EL (cell line): ENCODE results near the gene TENM4.
A peak's percentile ranks its signal among the peaks of the same experiment; 100 is the strongest.

Experiments used
- DNase-seq: peaks from one replicate; pipeline ENCODE4 v3.0.0-alpha.2; 2016

The TENM4 gene

DNA sequence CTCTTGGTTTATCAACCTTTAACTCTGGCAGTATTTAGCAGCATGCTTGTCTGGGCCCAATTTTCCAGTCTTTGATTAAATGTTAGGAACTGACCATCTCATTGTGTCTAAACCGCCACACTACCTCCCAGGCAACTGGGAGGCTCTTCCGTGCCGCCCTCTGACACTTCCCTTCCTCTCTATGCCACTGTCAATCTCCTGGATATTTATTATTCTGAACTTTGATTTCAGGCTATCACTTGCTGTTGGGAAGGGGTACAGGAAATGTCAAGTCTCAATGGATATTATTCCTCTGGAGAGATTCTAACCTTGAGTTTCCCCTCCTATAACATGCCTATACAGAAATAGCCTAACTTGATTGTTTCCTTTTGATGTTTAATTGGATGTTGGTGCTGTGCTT lies 643.3 kb downstream of the TENM4 start:
- no peak for DNase-seq

DNA sequence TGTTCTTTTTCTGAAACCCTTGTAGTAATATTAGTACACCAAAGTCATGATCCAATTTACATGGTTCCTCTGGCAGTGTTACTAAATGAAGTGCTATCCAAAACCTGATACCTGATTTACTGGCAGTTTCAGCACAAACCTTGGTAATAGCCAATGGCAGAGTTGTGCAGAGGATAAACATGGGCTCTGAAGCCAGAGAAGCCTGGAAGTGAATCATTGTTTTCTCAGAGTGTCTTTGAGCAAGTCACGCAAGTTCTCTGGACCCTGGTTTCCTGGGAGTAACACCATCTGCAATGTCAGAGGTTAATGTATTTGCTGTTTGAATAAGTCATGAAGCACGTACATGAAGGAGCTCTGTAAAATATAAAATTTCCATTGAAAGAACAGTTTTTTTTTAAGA lies 643.9 kb downstream of the TENM4 start:
- peak; percentile 91 for DNase-seq

DNA sequence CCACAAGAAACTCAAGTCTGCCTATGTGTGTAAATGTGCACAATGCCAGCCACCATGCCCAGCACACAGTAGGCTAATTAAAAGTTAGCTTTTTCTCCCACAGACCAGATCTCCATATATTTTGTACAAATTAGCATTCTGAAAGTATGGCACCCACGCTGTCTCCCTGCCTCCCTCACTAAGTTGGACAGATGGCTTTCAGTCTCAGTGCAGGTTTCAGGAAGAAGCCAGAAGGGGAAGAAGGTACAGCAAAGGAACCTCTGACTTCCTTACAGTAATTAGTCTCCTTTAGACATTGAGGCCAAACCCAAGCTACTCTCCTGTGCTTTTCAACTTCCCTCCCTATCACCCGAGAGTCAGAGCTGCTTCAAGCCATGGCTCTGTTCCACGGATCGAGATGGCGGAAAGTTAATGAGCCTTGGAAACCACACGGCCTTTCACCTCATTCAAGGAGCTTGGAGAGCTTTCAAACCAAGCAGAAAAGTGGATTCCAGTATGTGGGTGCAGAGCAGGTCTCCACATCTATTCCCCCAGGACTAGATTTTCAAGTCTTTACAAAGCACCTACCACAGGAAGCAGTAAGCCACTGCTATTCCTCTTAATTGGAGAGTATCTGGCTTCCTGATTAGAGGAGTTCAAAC lies 645.1 kb downstream of the TENM4 start:
- DNase-seq: no peak

DNA sequence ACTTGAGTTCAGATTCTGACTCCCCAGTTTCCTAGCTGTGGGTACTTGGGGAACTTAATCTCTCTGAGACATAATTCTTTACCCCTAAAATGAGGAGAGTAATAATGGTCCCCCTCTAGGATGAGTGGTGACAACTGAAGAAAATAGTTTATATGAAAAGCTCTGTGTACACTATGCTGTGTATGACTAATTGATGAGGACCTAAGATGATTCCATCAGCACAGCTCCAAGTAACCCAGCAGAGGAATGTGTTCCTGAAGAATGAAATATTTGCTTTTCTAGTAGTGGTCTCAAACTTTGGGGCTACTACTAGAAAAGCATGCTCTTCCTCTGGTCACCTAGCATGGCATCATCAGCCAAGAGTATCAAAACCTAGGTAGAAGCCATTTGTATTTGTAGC lies 648.9 kb downstream of the TENM4 start:
- DNase-seq: peak; percentile 13

DNA sequence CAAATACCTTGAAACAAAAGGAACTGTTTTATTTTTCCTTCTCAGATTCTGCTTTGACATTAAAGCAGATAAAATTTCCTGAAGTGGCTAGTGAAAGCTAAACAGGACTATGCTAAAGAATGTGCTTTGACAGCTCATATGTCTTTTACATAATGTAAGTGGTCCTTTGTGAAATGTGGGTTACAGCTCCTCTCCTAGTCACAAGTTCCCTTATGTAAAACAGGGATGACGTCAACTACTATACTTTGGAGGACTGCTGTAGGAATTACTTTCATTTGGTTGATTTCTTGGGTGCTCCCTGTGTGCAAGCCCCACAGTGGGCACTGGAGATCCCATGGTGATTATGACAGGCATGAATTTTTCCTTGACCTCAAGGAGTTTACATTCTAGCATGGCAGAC lies 649.6 kb downstream of the TENM4 start:
- DNase-seq: no peak

DNA sequence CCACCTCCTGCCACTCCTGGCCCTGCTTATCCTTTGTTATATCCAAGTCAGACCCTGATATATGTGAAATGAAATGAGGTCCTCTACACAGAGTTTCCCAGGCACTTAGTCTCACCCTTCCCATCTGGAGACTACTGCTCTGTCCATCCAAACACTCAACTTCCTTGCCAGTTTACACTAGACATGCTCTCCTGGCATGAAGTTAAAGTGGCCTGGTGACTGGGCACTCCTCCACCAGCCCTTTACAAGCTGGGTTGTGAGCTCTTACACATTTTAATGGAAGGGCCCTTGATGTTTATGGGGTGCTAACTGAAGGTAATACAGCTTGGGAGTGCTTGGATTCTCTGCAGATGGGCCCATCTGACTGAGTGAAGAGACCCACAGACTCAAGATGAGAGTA lies 650.0 kb downstream of the TENM4 start:
- DNase-seq: no peak

DNA sequence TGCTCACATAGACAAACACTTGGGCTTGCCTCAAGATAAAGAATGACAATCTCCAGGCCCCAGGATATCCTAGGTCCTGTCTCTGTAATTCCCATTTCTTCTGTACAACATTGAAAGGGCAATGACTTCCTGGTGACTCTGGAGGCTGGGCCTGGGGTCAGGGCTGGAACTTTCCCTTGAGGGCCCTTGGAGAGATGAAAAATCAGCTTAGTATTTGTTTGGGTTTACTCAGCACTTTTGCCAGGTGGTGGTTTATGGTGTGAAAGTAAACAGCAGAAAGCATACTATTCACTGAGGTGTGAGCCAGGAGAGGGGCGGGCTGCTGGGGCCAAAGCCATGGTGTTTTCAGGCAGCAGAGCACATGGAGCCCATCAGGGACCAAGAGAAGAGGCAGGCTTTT lies 651.5 kb downstream of the TENM4 start:
- no peak for DNase-seq

DNA sequence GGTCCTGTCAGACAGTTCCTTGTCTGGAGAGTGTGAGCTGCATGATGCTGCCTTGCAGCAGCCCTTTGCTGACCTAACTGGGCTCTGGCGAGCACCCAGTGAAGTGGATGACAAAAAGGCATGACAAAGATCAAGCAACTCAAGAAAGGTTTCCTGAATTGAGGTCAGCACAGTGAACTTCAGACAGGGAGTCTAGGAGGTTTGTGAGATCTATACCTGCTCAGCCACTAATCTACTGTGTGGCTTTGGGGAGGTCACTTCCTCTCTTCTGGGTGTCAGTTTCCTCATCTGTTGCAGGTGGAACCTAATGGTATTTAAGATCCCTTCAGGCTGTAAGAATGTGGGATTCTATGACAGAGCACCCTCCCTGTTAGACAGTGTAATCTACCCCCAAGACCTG lies 652.3 kb downstream of the TENM4 start:
- no peak for DNase-seq

DNA sequence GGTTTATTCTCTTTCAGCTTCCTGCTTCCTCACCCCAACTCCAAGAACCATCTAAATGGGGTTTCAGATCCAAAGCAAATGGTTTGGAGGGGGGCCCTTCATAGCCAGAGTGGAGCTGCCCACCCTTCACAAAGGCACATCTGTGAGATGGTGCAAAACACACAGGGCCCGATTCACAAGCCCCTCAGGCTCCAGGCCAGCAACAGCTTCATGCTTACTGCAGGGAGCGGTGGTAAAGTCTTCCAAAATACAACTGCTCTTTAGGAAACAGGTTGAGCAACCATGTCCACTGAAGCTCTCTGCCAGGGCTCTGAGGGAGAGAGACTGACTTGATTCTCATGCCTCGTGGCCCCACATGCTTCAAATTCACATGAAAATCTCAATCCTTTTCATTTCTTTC lies 653.1 kb downstream of the TENM4 start:
- DNase-seq: no peak

DNA sequence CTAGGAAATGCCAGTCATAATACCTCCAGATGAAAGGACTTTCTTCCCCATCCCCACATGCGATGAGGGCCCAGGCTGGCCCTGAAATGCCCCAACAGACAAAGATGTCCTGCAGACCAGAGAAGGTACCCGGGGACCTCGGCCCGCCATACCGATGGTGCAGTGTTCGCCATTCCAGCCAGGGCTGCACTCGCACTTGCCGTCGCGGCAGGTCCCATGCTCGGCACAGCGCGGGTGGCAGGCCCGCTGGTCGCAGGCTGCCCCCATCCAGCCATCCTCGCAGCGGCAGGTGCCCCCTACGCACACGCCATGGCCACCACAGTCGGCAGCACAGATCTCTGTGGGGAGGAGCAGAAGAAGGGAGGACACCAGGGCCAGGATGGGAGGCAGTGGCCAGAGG lies 654.1 kb downstream of the TENM4 start:
- DNase-seq: no peak

DNA sequence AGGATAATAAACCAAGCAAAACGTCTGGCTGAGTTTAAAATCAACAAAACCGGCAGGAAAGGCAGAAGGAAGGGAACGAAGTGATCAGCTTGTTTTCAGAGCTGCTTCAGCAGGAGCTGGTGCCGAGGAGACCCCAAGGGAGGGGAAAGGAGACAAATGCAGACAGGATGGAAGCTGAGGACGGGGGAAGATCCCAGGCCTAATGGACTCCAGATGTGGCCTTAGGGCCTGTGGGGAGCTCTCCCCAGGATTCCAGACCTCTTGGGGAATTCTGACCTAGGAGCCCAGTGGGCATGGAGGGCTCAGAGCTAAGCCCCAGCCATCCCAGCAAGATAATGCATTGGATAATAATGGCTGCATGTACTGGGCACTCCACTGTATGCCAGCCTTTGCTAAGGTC lies 654.7 kb downstream of the TENM4 start:
- DNase-seq: no peak

DNA sequence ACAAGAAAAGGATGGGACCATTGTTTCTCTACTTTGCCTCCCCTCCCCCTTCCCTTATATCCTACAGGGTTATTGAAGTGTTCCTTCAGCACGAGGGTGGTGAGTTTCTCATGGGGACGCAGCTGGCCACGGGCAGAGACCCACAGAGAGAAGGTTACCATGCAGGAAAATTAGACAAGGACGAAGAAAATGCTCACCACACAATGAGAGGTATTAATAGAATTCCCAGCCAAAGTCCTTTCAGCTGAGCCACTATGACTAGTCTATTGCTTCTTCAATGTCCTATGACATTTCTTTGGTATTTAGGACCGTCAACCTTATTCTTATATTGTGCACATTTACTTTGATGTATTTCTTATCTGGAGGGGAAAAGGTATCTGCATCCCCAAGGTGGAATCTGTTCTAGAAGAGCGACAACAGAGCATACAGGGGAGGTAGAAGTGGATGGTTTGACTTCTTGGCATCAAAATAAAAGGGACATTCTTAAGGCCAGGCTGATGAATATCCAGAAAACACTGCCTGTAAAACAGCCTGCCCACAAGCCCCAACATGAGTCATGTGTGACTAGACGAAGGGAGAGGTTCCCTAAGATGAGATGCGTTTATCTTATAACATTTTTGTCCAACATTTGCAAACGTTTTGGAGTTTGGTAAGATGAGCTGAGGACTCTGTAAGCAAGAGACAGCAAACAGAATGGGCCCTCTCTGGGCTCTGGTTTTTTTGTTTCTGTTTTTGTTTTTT lies 656.3 kb downstream of the TENM4 start:
- DNase-seq: peak; percentile 38

DNA sequence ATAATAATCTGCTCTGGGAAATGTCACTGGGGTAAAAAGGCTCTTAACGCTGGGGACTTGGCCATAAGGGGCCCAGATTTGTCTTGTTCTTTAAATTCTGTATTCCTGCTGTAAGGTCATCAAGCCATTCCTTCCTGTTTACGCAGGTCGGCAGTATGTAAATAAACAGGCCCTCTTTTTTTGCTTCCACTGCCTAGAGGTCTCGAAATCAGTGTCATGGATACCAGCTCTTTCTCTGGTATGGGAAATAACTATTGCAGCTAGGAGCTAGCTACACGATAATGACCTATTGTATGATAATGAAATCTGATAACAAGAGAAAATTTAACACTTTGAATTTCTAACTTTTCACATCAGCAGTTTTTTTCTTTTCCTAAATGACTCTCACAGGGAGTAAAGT lies 657.0 kb downstream of the TENM4 start:
- no peak for DNase-seq

DNA sequence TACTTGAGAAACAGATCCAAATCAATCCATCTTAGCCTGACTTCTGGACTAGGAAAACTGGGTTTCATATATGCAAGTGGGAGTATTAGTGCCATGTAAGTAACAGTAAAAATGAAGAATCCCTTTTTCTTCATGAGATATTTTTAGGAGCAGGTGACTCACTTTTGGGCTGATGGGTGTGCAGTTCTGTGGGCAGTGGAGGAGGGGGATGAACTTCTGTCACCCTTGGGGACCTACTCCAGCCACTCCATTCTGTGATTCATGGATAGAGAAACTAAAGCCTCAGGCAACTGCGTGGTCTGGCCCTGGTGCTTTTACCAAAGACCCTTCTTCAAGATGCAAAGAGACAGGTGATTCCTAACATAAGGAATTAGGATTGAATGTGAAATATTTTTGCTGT lies 657.5 kb downstream of the TENM4 start:
- no peak for DNase-seq

DNA sequence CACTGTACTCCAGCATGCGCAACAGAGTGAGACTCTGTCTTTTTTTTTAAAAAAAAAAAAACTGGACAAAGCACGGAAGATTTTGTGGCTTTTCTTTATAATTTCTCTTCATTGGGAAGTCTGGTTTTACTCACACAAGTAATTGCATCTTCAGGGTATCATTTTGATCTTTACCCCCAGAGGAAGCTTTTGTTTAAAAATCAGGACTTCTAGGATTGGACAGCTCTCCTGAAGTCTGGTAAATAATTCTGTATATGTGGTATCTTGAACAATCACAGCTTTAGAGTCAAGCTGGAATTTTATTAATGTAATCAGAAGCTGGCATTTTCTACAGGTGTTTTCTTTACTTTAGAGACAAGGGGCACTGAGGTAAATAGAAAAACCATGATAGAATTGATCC lies 658.1 kb downstream of the TENM4 start:
- DNase-seq: no peak

DNA sequence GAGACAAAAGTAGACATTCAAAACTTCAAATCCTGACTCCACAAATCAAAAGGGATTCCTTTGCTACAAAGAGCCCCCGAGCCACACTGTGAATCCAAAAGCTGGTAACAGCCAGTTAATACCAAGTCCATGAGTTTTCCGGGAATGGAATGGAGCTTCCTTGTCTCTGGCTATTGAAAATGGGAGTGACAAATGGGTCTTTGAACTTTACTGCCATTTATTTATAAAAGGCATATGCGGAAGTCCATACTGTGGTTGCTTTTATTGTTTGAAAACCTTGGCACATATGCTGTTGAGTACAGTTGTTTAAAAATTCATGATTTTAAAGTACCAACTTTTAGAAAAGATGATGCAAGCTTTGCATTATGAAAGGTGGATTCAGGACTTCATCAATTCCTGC lies 659.9 kb downstream of the TENM4 start:
- no peak for DNase-seq

DNA sequence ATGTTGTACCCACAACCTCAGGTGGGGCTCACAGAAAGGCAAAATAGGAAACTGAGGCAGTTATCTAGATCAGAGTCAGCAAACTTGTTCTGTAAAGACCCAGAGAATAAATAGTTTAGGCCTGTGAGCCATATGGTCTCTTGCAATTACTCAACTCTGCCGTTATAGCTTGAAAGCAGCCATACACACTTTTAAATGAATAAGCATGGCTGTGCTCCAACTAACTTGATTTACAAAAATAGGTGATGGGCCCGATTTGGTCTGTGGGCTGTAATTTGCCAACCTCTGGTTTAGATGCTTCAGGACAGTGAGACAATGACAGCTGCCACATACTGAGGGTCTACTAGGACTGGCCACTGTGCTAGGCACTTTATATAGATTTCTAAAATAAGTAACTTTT lies 667.3 kb downstream of the TENM4 start:
- DNase-seq: no peak

DNA sequence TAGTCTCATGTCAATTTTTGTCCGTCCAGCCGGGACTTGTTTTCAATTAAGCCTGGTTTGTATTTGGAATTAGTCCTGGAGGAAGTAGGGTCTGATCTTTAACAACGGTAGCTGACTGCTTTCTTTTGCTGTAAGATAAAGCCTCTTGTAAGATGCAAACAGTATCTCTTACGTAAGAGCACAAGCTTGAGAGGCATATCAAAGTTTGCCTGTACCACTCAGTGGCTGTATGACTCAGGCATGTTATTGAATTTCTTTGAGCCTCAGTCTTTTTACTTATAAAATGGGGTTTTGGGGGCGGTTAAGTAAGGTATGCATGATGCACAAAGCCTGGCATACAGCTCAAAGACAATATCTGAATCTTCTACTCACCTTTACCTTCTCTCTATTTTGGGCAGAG lies 667.8 kb downstream of the TENM4 start:
- DNase-seq: no peak

DNA sequence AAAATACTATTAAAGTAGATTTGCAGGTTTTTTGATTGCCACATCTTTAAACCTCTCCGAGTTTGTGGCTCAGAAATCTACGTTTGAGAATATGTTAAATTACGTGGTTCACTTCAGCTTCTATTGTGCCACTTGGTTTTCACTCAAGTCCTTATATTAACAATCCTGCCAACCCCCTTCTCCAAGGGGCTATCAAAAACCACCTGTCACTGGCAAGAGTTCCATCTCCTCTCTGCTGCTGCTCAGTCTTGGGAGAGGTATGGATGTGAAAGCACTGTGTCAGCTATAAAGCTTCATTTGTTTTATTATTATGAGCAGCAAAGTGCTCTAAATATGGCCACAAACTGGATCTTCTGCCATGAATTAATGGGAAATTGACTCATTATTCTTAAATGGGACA lies 668.6 kb downstream of the TENM4 start:
- no peak for DNase-seq

DNA sequence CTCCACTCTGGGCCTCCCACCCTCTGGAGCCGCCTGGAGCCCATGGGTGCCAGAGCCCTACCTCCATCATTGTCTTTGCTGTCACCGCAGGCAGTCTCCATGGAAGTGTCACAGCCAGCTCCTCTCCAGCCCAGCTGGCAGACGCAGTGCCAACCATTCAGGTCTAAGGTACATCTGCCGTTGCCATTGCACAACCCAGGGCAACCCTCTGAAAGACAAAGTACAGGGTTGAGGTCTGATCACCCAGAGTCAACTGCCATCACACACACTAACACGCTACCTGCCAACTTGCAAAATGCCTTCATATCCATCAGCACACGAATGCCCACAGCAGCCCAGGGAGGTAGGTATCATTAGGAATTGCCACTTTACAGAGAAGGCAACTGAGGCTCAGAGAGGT lies 669.9 kb downstream of the TENM4 start:
- no peak for DNase-seq

DNA sequence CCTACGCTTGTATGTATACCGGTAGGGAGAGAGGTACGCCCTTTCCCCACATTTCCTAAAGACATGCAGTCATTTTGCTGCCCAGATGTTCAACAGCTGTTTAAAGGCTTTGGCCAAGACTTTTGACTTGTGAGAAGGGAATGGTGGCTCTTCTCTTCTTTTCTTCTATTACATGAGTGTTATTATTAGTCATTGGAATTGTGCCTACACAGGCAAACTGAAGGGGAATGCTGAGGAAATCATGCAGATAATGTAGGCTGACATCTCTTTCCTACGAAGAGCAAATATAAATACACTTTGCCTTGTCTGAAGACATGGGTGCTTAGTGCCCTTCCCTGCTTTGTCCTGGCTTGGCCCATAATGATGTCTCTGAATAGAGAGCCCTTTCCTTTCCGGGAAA lies 671.9 kb downstream of the TENM4 start:
- no peak for DNase-seq

DNA sequence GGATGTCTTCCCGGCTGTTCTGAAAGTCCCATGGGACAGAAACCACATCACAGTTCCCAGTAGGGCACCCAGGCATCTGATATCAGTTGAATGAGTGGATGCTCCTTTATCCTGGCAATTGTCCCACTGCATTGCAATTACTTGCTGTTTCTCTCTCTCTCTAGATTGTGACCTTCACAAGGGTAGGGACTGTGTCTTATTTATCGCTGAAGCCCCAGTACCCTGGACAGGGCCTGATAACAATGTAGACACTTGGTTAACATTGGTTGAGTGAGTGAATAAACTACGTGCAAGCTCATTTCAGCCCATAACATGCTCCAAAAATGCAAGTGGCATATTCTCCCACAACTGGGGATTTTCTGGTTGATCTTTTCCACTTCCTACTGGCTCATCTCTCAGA lies 672.5 kb downstream of the TENM4 start:
- no peak for DNase-seq

DNA sequence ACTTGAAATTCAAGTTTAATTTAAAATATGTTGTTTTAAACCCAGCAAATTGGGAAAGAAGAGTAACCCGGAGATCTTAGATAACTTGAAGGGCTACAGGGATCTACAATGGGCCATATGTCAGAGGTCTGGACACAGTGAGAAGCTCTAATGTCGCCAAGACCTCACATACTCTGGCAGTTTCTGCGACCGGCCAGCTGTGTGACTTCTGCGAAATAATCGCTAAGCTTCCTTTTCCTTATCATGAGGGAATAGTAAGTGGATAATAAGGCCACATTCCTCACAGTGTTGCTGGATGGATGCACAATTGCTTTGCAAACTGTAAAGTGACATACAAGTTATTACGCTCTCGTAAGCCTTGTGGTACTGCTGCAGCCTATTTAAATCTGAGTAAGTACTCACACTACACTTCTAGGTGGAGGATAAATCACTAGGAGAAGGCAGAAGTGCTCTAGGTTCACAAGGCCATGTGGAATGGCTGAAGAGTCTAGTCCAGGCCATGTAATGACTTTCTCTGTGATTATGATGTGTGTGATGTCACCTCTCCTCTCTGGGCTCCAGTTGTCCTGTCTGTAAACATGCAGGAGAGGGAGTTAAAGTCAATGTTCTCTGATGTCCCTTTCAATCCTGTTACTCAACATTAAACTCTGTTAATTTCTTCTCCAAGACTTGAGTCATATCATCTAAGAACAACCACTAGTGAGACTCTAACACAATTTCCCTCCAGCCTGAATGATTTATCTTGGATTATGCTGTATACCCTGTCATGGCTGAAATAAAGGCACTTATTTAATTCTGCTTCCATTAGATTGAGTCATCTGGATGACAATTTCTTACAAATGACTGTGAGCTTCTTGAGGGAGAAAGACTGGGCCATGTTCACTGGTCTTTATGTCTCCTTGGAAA lies 673.5 kb downstream of the TENM4 start:
- DNase-seq: no peak

DNA sequence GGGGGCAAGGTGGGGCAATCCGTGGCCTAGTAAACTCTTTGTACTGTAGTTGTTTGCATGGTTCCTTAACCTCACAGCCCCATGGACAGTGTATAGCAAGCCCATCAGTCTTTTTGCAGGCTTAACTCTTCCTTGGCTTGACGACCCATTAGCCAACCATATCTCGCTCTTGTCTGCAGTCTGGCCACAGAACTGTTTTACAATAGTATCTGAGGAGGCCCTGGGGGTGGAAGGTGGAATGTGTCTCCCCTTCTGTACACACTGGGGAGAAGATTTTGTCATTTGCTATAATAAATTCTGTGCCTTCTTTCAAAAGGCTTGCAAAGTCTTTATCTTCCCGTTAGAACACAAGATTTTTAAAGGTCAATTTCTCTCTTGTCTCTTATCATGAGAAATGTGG lies 675.9 kb downstream of the TENM4 start:
- no peak for DNase-seq
